22Rv1 (cell line): ENCODE results near the gene RBM10.

Experiments
- H3K27ac ChIP-seq: fragments of 450-650 bp; 2 replicates; pipeline ENCODE4 v1.5.1; 2017
- CTCF ChIP-seq: fragments of 450-650 bp; IDR thresholded peaks from 2 replicates; pipeline ENCODE4 v1.5.1; 2017; ENCODE audit warnings: mild to moderate bottlenecking
- ZFX ChIP-seq: fragments of 450-650 bp; IDR thresholded peaks from 2 replicates; pipeline ENCODE4 v1.6.1; 2017; ENCODE audit warnings: antibody characterized with exemption, borderline replicate concordance

RBM10 gene

GRCh38 chrX:47158781-47159180 is 13.8 kb downstream of the RBM10 start:
- TF ChIP-seq ZFX (no peak), CTCF (no peak)
- H3K27ac ChIP-seq: no peak overlapping the region

- TF ChIP-seq ZFX (no peak), CTCF (no peak)
- H3K27ac ChIP-seq: no peak overlapping the region
Measured at GRCh38 chrX:47160781-47161180, 15.8 kb downstream of the RBM10 start.

DNA sequence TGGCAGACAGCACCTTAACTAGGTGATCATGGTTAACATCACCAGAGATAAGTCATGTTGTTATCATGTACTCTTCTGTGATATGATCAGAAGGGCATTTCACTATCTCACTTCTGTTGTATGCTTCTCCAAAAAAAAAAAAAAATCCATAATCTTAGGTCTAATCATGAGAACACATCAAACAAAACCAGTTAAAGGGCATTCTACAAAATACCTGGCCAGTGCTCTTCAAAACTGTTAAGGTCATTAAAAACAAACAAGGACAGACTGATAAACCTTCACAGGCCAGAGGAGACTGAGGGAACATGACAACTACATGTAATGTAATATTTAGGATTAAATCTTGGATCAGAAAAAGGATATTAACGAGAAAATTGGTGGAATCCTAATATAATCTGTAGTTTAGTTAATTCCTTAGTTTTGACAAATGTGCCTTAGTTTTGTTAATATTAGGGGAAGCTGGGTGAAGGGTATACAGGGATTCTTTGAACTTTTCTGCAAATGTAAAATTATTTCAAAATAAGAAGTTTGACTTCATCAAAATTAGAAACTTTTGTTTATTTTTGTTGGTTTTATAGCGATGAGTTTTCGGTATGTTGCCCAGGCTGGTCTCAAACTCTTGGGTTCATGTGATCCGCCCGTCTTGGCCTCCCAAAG is 18.0 kb downstream of the RBM10 start:
- TF ChIP-seq ZFX: no peak
- TF ChIP-seq CTCF: no peak
- no peak overlapping the region for H3K27ac ChIP-seq

DNA sequence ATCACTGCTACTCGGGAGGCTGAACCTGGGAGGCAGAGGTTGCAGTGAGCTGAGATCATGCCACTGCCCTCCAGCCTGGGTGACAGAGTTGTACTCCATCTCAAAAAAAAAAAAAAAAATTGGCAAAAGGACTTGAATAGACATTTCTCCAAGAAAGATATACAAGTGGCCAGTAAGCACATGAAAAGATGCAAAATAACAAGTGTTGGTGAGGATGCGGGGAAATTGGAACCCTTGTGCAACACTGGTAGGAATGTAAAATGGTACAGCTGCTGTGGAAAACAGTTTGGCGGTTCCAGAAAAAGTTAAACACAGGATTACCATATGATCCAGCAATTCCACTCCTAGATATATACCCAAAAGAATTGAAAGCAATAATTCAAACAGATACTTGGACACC is 19.4 kb downstream of the RBM10 start:
- no peak for TF ChIP-seq CTCF
- TF ChIP-seq ZFX: no peak
- no peak overlapping the region for H3K27ac ChIP-seq

DNA sequence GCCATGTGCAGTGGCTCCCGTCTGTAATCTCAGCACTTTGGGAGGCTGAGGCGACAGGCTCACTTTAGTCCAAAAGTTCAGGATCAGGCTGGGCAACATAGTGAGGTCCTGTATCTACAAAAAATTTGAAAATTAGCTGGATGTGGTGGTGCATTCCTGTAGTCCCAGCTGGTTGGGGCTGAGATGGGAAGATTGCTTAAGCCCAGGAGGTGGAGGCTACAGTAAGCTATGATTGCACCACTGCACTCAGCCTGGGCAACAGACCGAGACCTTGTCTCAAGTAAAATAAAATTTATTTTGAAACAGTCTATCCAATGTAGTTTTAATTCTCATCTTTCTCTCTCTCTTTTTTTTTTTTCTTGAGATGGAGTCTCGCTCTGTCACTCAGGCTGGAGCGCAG is 21.1 kb downstream of the RBM10 start:
- no peak overlapping the region for H3K27ac ChIP-seq
- no peak for TF ChIP-seq CTCF
- no peak for TF ChIP-seq ZFX

- TF ChIP-seq CTCF (no peak), ZFX (no peak)
- H3K27ac ChIP-seq: no peak overlapping the region
Measured at GRCh38 chrX:47168495-47169073, 23.6 kb downstream of the RBM10 start.

- TF ChIP-seq ZFX (no peak), CTCF (no peak)
- no peak overlapping the region for H3K27ac ChIP-seq
Measured at GRCh38 chrX:47169273-47169672, 24.3 kb downstream of the RBM10 start.
